Measurements from ENCODE around the gene LCN15.
"Not testable (repeated sequence)": the region's sequence is repeated elsewhere in the genome, so short reads cannot be mapped to it uniquely, and the experiment has no call there.

The LCN15 gene

GRCh38 chr9:136764301-136764891 lies at the start of gene LCN15:
Gene LCN15 (minus strand): TSS chr9:136764518. CDS start chr9:136764488, 30 bp downstream.
- no peak for DNase-seq

- no peak for DNase-seq
Measured at GRCh38 chr9:136808806-136809158, 44.5 kb upstream of the LCN15 start.

- peak in 1 of 2 donors; percentile 44 for DNase-seq
Measured at GRCh38 chr9:136808075-136808805, 43.9 kb upstream of the LCN15 start.

- DNase-seq, result peak; percentile 58 to 68
Measured at GRCh38 chr9:136807281-136808074, 43.2 kb upstream of the LCN15 start, which contains the start of gene RABL6. Gene RABL6 (plus strand): TSS chr9:136807948. CDS start chr9:136808197, 249 bp downstream.

GRCh38 chr9:136806631-136807201 lies 42.4 kb upstream of the LCN15 start:
- no peak for DNase-seq

- DNase-seq, result no peak
Measured at GRCh38 chr9:136806067-136806466, 41.7 kb upstream of the LCN15 start.

- no peak for DNase-seq
Measured at GRCh38 chr9:136805207-136805740, 41.0 kb upstream of the LCN15 start.

- no peak for DNase-seq
Measured at GRCh38 chr9:136804509-136805206, 40.3 kb upstream of the LCN15 start.

- no peak for DNase-seq
Measured at GRCh38 chr9:136803551-136804508, 39.5 kb upstream of the LCN15 start.

- DNase-seq, result not testable (repeated sequence)
Measured at GRCh38 chr9:136803009-136803550, 38.8 kb upstream of the LCN15 start.

GRCh38 chr9:136802321-136802720 lies 38.0 kb upstream of the LCN15 start:
- no peak for DNase-seq

- peak in 1 of 2 donors; percentile 12 for DNase-seq
Measured at GRCh38 chr9:136799854-136800657, 35.7 kb upstream of the LCN15 start.

GRCh38 chr9:136799079-136799853 lies 34.9 kb upstream of the LCN15 start:
- DNase-seq, result no peak

- DNase-seq, result no peak
Measured at GRCh38 chr9:136798708-136799078, 34.4 kb upstream of the LCN15 start.

- DNase-seq, result not testable (repeated sequence)
Measured at GRCh38 chr9:136796775-136797347, 32.5 kb upstream of the LCN15 start.

- no peak for DNase-seq
Measured at GRCh38 chr9:136796238-136796774, 32.0 kb upstream of the LCN15 start, which contains the start of gene CCDC183. Gene CCDC183 (plus strand): TSS chr9:136796338. CDS start chr9:136796398, 60 bp downstream.

GRCh38 chr9:136795000-136795348 lies 30.7 kb upstream of the LCN15 start:
- no peak for DNase-seq

GRCh38 chr9:136794281-136794999 lies 30.1 kb upstream of the LCN15 start:
- DNase-seq, result no peak

Measured in bone marrow (tissue), 2 donors.